NCI-H345 (cell line): Measurements from ENCODE around the gene NIPSNAP2.
A peak's percentile ranks its signal among the peaks of the same experiment; 100 is the strongest.
"Not testable (repeated sequence)": the region's sequence is repeated elsewhere in the genome, so short reads cannot be mapped to it uniquely, and the experiment has no call there.

ENCODE experiments used
- DNase-seq: peaks from one replicate; lab custom pipeline; 2025; lab: John Stamatoyannopoulos, UW

NIPSNAP2 gene

DNA sequence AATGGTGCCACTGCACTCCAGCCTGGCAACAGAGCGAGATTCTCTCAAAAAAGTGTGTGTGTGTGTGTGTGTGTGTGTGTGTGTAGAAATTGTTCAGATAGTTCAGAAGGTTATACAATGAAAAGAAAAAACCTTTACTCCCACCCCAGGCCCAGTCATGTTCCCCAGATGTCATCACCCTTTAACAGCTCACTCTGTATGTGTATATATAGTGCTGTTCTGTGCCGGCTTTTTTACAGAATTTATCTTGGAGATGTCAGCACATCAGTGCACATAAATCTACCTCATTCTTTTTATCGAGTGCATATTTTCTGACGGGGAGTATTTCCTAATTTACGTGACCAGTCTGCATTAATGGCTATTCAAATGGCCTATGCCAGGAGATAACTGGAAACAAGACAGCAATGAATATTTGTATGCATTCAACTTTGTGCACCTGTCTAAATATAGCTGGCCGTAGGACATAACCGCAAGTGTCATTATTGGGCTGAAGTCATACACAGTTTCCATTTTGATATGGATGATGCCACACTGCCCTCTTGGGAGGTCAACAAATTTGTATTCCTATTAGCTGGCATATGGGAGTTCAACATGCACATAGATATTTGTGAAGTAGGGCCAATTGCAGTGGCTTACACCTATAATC, 11.7 kb downstream of the NIPSNAP2 start:
- DNase-seq, result peak; percentile 34

DNA sequence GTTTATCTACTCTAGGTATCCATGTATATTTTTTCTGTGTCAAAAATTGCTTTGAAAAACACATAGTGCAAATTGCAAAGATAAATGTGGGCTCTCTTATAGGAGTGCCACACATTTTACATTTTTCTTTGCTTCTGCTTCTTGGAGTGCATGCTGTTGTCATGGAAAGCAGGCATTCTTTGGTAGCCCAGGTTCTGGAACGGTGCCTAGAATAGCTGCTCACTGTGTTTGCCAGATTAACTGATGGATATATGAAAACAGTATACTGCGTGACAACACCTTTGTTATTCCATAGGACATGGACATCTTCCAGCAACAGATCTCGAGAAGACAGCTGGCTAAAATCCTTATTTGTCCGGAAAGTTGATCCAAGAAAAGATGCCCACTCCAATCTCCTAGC, 13.4 kb downstream of the NIPSNAP2 start:
- DNase-seq, result peak; percentile 83

DNA sequence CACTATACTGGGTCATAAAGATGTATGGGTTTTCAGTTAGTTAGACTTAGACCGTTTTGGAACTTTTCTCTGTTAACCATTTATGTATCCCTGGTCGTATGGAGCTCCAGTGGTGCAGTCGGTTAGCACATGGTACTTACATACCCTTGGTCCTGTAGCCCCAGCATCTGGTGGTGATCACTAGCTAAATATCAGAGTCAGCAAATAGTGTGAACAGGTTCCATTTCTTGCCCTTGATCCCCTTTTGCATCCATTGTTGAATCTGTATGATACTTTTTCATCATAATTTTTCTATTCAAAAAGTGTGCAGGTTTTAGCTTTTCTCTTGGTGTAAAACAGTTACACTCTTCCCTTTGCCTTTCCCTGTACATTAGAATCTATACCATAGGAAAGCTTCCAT, 15.9 kb downstream of the NIPSNAP2 start:
- no peak for DNase-seq

DNA sequence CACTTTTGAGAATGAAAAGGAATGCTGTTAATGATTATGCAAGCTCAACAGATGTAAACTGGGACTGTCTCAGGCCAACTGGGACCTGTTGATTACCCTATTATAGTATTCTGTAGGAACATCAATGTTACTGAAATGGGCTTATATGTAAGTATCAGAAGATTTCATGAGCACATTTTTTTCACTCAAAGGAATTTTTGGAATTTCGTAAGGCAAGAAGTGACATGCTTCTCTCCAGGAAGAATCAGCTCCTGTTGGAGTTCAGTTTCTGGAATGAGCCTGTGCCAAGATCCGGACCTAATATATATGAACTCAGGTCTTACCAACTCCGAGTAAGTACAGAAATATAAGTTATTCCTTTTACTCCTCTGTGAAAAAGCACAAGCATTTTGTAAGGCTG, 19.2 kb downstream of the NIPSNAP2 start:
- DNase-seq, result no peak

DNA sequence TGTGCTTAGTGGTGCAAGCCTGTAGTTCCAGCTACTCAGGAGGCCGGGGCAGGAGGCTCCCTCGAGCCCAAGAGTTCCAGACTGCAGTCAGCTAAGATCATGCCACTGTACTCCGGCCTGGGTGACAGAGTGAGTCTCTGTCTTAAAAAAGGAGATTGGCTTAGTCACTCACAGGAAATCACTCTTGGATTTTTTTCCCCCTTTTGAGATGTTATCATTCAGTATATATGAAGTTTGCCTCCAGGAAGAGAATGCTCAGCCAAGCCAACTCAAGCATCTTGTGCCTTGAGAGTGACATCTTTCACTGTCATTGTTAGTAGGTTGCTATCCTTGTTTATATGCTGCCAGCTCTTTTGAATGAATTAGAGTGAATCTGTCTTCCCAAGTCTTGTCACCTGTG, 28.0 kb downstream of the NIPSNAP2 start:
- DNase-seq, result no peak

DNA sequence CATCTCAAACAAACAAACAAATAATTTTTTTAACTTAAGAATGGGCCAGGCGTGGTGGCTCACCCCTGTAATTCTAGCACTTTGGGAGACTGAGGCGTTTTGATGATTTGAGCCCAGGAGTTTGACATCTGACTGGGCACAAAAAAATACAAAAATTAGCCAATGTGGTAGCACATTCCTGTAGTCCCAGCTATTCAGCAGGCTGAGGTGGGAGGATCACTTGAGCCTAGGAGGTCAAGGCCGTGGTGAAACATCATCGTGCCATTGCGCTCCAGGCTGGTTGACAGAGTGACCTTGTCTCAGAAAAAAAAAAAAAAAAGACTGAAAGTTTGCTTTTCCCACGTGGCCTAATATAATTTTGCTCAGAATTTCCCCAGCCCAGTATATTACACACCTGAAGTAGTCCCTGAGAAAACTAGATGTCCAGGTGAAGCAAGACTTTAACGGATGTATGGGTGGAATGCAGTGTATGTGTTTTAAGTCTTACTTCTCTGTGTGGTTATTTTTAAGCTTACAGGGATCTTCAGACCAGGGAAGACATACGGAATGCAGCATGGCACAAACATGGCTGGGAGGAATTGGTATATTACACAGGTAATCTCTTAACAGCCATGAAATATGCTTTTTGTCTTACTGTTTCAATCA, 32.6 kb downstream of the NIPSNAP2 start:
- DNase-seq, result no peak

DNA sequence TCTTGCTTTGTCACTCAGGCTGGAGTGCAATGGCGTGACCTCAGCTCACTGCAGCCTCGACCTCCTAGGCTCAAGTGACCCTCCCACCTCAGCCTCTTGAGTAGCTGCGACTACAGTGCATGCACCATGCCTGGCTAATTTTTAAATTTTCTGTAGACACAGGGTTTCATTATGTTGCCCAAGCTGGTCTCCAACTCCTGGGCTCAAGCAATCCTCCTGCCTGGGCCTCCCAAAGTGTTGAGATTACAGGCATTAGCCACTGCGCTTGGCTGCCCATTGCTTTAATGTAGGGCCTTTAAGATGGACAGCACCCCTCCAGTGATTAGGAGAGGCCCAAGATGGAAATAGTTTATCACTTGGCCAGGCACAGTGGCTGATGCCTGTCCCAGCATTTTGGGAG, 39.4 kb downstream of the NIPSNAP2 start:
- DNase-seq, result no peak

DNA sequence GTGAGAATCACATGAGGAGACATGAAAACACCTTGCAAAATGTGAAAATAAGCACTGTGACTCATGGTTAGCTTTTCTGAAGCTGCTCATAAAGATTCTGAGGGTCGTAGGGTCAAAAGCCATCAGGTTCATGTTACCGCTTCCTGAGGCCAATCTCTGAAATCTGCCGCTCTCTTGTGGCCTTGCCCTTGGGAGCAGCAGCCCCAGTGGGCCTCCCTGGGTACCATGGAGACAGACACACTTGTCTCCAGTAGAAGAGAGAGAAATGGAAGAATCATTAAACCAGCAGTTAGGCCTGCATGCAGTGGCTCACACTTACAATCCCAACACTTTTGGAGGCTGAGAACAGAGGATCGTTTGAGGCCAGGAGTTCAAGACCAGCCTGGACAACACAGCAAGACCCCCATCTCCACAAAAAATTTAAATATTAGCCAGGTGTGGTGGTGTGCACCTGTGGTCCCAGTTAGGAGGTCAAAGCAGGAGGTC, 42.8 kb downstream of the NIPSNAP2 start:
- DNase-seq, result no peak

DNA sequence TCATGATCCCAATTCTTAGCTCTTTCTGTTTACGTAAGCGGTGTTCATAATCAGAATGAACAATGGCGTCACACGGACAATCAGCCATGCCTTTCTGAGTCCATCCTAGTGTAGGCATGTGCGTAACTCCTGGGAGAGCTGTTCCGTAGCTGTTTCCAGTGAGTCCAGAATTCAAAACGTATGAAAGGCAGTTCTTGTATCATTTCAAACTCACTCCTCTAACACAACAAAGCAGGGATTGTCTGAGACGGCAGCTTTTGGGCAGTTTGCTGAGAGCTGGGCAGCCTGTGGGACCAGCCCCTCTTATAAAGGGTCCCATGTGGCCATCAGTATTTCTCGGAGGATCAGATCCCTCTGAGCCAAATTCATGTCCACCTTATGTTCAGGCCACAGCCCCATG, 43.5 kb downstream of the NIPSNAP2 start:
- DNase-seq, result no peak

DNA sequence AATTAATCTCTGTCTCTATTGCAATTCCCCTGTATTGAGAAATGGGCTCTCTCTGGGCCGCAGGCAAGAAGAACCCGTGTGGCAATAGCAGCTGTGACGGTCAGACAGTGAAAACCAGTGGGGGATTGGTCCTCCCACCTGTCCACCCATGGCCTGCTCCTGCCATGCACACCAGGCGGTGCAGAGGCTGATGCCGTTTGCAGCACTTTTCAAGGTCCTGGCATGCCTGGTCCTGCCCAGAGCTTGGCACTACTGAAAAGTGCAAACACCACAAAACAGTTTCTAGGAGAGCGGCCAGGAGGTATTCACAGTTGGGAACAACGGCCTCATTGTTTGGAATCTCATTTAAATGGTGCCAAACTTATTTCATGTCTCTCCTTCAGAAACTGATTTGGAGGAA, 45.3 kb downstream of the NIPSNAP2 start:
- DNase-seq, result peak; percentile 94

DNA sequence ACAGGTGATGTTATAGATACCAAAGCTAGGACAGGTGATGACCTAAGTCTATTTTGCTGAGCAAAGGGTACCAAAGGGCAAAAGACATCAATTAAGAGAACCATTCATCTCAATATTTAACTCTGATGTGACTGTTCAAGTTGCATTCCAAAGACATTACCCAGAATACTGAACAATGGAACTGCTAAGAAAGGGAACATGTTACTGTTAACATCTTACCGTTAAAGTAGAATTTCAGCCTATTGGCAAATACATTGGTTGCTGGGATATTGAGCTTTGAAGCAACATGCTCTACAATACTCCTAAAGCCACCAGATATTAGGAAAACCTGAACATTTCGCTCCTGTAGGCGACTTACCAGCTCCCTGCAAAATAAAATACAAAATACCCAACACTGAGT, 52.6 kb downstream of the NIPSNAP2 start:
- not testable (repeated sequence) for DNase-seq

DNA sequence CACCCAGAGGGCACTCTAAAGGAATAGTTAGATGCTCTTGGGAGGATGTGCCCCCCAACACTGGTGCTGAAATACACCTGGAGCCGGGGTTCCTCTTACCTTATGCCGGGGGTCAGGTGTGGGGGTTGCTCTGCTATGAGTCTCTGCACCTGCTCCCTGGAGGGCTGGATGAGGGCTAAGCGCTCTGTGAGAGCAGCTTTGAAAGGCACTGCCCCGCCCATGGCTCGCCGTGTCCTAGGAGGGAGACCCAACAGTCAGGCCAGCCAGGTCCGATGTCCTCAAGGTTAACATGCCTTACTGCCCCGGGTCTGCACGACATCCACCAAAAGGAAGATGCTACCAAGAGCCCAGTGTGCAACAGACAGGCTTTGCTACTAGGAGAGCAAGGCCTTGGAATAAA, 55.1 kb downstream of the NIPSNAP2 start:
- DNase-seq, result no peak

DNA sequence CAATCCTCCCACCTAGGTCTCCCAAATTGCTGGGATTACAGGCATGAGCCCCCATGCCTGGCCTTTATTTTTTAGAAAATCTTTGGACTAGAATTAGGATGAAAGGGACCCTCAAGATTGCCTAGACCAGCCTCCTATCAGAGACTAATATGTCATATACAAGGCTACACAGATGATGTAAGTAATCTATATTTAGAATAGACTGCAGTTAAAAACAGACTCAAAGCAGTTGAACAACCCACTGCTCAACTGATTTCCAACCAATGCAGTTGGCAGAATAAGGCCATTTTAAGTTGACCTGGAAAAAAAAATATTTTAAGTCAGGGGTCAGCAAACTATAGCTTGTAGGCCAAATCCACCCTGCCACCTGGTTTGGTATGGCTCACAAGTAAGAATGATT, 59.1 kb downstream of the NIPSNAP2 start:
- no peak for DNase-seq

DNA sequence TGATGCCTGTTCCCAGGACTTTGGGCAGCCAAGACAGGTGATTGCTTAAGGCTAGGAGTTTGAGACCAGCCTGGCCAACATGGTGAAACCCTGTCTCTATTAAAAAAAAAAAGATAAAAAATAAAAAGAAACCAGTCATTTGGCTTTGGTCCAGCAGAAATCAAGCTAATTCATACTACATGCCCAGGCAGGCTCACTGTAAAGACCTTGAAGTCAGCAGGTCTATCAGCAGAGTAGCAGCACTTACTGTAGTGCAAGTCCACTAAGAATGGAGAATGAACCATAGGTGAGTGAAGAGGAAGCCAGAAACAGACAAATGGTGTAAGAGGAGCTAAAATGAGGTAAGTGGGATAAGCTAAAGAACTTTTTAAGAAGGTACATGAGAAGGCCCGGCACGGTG, 62.2 kb downstream of the NIPSNAP2 start:
- peak; percentile 20 for DNase-seq

DNA sequence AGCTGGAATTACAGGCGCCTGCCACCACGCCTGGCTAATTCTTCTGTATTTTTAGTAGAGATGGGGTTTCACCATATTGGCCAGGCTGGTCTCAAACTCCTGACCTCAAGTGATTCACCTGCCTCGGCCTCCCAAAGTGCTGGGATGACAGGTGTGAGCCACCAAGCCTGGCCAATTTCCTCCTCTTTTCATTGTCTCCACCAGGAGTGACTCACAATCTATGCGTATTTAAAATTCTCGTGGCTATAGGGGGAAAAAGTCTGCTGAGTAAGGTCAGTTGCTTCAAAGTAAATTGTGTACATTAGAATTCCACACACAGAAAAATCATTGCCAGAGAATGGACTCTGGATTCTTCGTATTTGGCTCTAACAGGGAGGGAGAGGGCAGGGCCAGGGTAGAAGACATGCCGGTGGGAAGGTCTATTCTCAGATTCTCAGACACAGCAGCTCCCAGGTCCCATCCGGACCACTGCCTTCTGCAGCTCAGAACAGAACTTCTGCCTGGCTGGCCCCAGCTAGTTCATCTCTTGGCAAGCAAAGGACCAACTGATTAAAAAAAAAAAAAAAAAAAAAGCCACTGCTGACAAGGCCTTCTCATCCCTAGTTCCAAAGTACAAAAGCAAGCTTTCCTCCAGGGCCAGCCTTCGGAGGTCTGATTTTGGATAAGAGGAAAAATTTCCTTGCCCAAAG, 64.7 kb downstream of the NIPSNAP2 start:
- no peak for DNase-seq

DNA sequence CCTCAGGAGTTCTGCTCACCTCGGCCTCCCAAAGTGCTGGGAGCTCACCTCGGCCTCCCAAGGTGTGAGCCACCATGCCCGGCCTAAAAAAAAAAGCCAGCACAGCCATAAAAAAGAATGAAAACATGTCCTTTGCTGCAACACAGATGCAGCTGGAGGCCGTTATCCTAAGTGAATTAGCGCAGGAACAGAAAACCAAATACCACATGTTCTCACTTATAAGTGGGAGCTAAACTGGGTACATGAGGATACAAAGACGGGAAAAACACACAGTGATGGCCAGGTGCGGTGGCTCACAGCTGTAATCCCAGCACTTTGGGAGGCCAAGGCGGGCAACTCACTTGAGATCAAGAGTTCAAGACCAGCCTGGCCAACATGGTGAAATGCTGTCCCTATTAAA, 66.0 kb downstream of the NIPSNAP2 start:
- DNase-seq, result no peak

DNA sequence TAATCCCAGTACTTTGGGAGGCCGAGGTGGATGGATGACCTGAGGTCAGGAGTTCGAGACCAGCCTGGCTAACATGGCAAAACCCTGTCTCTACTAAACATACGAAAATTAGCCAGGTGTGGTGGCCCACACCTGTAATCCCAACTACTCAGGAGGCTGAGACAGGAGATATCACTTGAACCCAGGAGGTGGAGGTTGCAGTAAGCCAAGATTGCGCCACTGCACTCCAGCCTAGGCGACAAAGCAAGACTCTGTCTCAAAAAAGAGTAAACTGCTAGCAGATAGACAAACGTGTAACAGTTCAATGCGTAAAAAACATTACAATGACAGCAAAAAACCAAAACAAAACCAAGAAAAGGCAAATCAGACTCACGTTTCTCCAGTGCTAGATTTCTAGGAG, 67.2 kb downstream of the NIPSNAP2 start:
- not testable (repeated sequence) for DNase-seq

DNA sequence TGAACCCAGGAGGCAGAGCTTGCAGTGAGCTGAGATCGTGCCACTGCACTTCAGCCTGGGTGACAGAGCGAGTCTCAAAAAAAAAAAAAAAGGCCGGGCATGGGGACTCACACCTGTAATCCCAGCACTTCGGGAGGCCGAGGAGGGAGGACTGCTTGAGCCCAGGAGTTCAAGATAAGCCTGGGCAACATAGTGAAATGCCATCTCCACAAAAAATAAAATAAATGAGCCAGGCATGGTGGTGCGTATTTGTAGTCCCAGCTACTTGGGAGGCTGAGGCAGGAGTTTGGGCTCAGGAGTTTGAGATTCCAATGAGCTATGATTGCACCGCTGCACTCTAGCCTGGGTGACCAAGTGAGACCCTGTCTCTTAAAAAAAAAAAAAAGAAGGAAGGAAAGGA, 68.2 kb downstream of the NIPSNAP2 start:
- DNase-seq, result not testable (repeated sequence)

DNA sequence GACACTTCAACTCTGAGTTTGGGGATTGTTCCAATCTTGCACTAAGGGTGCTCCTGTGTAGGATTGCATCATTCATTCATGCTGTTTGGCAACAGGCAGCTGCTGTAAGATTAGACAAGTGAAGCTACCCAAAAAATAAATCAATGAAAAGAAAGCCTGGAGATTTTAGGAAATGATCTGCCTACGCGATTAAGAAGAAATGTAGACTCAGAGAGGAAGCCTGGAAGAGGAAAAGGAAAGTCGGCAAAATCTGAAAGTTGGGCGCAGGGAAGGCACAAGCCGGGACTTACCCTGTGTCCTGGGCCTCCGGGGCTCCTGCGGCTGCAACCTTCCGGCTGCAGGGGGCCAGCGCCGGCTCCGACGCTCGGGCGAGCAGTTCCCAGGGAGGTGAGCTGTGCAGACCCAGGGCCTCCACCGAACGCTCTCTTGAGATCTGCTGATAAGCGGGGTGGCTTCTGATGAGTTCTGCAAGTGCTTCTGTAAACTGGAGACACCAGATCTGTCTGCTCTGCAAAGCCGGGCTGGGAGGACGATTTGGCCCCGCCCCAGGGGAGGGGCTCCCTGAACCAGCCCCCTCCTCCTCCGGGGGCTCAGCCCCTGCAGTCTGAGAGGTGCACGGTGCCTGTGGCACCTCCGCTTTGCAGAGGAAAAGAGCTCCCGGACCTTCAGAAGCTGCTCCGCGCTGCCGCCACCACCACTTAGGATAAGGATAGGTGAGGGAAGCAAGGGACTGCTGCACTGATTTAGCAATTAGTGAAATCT, 69.5 kb downstream of the NIPSNAP2 start:
- DNase-seq, result peak; percentile 92

DNA sequence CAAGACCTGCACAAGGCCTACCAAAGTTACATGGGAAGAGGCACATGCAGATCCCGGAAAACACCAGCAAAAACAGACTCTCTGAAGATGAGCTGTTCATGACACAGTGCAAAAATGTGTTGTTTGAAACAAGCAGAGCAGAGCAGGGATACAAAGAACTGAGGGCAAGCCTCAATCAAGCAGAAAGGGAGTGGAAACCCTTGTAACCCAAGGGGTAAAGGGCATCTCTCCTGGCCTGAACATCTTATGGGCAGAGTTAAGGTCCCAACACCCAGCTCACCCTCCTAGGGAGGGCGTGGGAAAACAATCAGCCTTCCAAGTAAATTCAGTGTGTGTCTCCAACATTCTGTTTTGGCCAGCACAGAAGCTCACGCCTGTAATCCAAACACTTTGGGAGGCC, 76.3 kb downstream of the NIPSNAP2 start:
- DNase-seq, result no peak

DNA sequence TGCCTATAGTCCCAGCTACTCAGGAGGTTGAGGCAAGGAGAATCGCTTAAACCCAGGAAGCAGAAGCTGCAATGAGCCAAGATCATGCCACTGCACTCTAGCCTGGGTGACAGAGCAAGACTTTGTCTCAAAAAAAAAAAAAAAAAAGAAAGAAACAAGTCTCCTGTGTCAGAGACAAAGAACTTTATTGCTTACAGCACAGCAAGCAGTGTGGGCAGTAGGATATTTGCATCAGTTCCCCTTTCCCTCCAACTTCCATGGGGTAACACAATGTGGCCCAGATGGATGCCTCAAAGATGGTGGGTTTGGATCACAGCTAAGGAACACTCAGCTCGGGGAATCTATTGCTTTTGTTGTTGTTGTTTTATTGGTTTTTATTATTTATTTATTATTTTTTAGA, 81.4 kb downstream of the NIPSNAP2 start:
- DNase-seq, result not testable (repeated sequence)

DNA sequence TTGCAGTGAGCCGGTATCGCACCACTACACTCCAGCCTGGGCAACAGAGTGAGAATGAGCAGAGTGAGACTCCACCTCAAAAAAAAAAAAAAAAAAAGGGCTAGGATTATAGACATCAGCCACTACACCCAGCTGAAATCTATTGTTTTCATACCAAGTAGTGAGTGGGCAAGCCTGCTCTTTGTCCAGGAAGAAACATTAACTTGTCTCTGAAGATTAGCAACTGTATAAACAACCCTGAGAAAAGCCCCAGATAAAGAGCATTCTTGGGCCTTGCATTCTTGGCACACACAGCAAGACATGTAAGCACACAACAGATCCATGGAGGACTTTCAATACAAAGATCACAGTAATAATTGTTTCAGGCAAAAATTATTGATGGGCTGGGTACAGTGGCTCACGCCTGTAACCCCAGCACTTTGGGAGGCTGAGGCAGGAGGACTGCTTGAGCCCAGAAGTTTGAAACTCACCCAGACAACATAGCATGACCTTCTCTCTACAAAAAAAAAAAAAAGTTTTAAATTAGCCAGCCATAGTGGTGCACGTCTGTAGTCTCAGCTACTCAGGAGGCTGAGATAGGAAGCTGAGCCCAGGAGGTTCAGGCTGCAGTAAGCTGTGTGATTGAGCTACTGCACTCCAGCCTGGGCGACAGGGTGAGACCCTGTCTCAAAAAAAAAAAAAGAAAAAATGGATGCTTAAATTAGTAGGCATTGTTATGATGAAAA, 82.5 kb downstream of the NIPSNAP2 start:
- DNase-seq, result no peak
